Measurements from ENCODE around the gene TRPC6.
"Not testable (repeated sequence)": the region's sequence is repeated elsewhere in the genome, so short reads cannot be mapped to it uniquely, and the experiment has no call there.

The TRPC6 gene

GRCh38 chr11:101446238-101446637 is 137.6 kb downstream of the TRPC6 start:
- no peak for DNase-seq

- no peak for DNase-seq
Measured at GRCh38 chr11:101445761-101446160, 138.0 kb downstream of the TRPC6 start.

- DNase-seq: no peak
Measured at GRCh38 chr11:101444851-101445250, 139.0 kb downstream of the TRPC6 start.

- no peak for DNase-seq
Measured at GRCh38 chr11:101444164-101444563, 139.6 kb downstream of the TRPC6 start.

- no peak for DNase-seq
Measured at GRCh38 chr11:101442936-101443521, 140.8 kb downstream of the TRPC6 start.

- no peak for DNase-seq
Measured at GRCh38 chr11:101442171-101442570, 141.6 kb downstream of the TRPC6 start.

GRCh38 chr11:101441747-101442146 is 142.1 kb downstream of the TRPC6 start:
- no peak for DNase-seq

- no peak for DNase-seq
Measured at GRCh38 chr11:101439488-101439887, 144.3 kb downstream of the TRPC6 start.

GRCh38 chr11:101438708-101439107 is 145.1 kb downstream of the TRPC6 start:
- DNase-seq: not testable (repeated sequence)

GRCh38 chr11:101438126-101438525 is 145.7 kb downstream of the TRPC6 start:
- no peak for DNase-seq

- DNase-seq: no peak
Measured at GRCh38 chr11:101436511-101437142, 147.2 kb downstream of the TRPC6 start.

- no peak for DNase-seq
Measured at GRCh38 chr11:101435408-101435973, 148.3 kb downstream of the TRPC6 start.

- DNase-seq: no peak
Measured at GRCh38 chr11:101434026-101434643, 149.7 kb downstream of the TRPC6 start.

- no peak for DNase-seq
Measured at GRCh38 chr11:101433151-101433550, 150.7 kb downstream of the TRPC6 start.

- DNase-seq: no peak
Measured at GRCh38 chr11:101429703-101430540, 153.9 kb downstream of the TRPC6 start.

- DNase-seq: no peak
Measured at GRCh38 chr11:101428918-101429317, 154.9 kb downstream of the TRPC6 start.

GRCh38 chr11:101407324-101407723 is 176.5 kb downstream of the TRPC6 start:
- DNase-seq: no peak
